ENCODE measurements around the gene IZUMO1R.
"Not testable (repeated sequence)": the region's sequence is repeated elsewhere in the genome, so short reads cannot be mapped to it uniquely, and the experiment has no call there.

Gene IZUMO1R

GRCh38 chr11:94326947-94327346 is 22.6 kb downstream of the IZUMO1R start:
- DNase-seq (ENCODE audit: low spot score): peak; percentile 20

- no peak for DNase-seq (ENCODE audit: low spot score)
These were observed 24.3 kb downstream of the IZUMO1R start for GRCh38 chr11:94328587-94329080.

- DNase-seq (ENCODE audit: low spot score): no peak
These were observed 25.1 kb downstream of the IZUMO1R start for GRCh38 chr11:94329501-94329900.

- no peak for DNase-seq (ENCODE audit: low spot score)
These were observed 26.4 kb downstream of the IZUMO1R start for GRCh38 chr11:94330789-94331188.

- DNase-seq (ENCODE audit: low spot score): no peak
These were observed 28.4 kb downstream of the IZUMO1R start for GRCh38 chr11:94332814-94333213.

GRCh38 chr11:94336033-94336432 is 31.7 kb downstream of the IZUMO1R start:
- no peak for DNase-seq (ENCODE audit: low spot score)

GRCh38 chr11:94338651-94339050 is 34.3 kb downstream of the IZUMO1R start:
- DNase-seq (ENCODE audit: low spot score): no peak

- DNase-seq (ENCODE audit: low spot score): no peak
These were observed 37.9 kb downstream of the IZUMO1R start for GRCh38 chr11:94342250-94342649.

GRCh38 chr11:94343495-94343894 is 39.1 kb downstream of the IZUMO1R start:
- no peak for DNase-seq (ENCODE audit: low spot score)

GRCh38 chr11:94346311-94346710 is 41.9 kb downstream of the IZUMO1R start:
- DNase-seq (ENCODE audit: low spot score): not testable (repeated sequence)

- DNase-seq (ENCODE audit: low spot score): not testable (repeated sequence)
These were observed 46.6 kb downstream of the IZUMO1R start for GRCh38 chr11:94350850-94351563.
